ENCODE measurements around the gene ERMARD. TPM values are rescaled to one million over a fixed set of nuclear protein-coding genes. Genes with fewer than 3 reads are reported as not detected.
A peak's percentile ranks its signal among the peaks of the same experiment; 100 is the strongest.

The ERMARD gene
- total and polyA plus RNA-seq, 2 experiments from 2014 or later = 20.9 to 21.2 TPM

DNA sequence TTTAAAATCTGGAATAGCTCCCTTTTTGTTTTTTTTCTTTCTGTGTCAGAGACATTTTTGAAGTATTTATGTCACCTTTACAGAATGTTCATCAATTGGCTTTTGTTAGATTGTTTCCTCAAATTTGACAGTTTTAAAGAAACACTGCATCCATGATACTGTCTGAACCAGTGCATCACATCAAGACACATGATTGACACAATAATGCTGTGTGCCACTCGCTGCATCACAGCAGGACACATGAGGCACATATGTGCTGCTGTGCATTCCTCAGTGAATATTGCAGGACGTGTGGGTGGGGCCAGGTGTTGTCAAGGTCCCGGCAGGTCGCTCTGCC lies 37.4 kb downstream of the ERMARD start:
- no peaks in the 10 kb centered on the region for H3K27me3 ChIP-seq
- TF ChIP-seq CTCF (IDR thresholded peaks at IDR 0.05; ENCODE audit: low read depth, low read length) = no peak
- H3K9me3 ChIP-seq (ENCODE audit: low read depth) = no peaks in the 10 kb centered on the region
- H3K4me1 ChIP-seq (ENCODE audit: low read depth) = peaks cover 10% of the 10 kb centered on the region
- no peak overlapping the region for H3K27ac ChIP-seq
- H3K36me3 ChIP-seq = no peaks in the 10 kb centered on the region
- DNase-seq (ENCODE audit: low read depth in 1 of 2, low spot score in 1 of 2) = no peak
- no peak overlapping the region for H3K4me3 ChIP-seq

- TF ChIP-seq CTCF (IDR thresholded peaks at IDR 0.05; ENCODE audit: low read depth, low read length) = no peak
- Histone ChIP-seq H3K9me3 (ENCODE audit: low read depth) (no peaks in the 10 kb centered on the region), H3K4me3 (no peak overlapping the region), H3K27ac (no peak overlapping the region), H3K27me3 (no peaks in the 10 kb centered on the region), H3K36me3 (no peaks in the 10 kb centered on the region), H3K4me1 (ENCODE audit: low read depth) (peaks cover 10% of the 10 kb centered on the region)
- DNase-seq (ENCODE audit: low read depth in 1 of 2, low spot score in 1 of 2) = no peak
Observed at GRCh38 chr6:169789146-169789943, 37.9 kb downstream of the ERMARD start.

- no peaks in the 10 kb centered on the region for H3K27me3 ChIP-seq
- no peak overlapping the region for H3K27ac ChIP-seq
- peak; percentile 99 for TF ChIP-seq CTCF (IDR thresholded peaks at IDR 0.05; ENCODE audit: low read depth, low read length)
- no peaks in the 10 kb centered on the region for H3K9me3 ChIP-seq (ENCODE audit: low read depth)
- peaks cover 10% of the 10 kb centered on the region for H3K4me1 ChIP-seq (ENCODE audit: low read depth)
- peak overlapping the region; percentile 20 for H3K4me3 ChIP-seq
- H3K36me3 ChIP-seq = no peaks in the 10 kb centered on the region
- peak; percentile 77 to 83 for DNase-seq (ENCODE audit: low read depth in 1 of 2, low spot score in 1 of 2)
Observed at GRCh38 chr6:169789944-169790927, 38.8 kb downstream of the ERMARD start.

- peak in 1 of 2 donors; percentile 52 for DNase-seq (ENCODE audit: low read depth in 1 of 2, low spot score in 1 of 2)
- Histone ChIP-seq H3K4me3 (no peak overlapping the region), H3K27ac (no peak overlapping the region)
Observed at GRCh38 chr6:169791721-169792131, 40.3 kb downstream of the ERMARD start.

More at GRCh38 chr6:169791721-169792131, 40.3 kb downstream of the ERMARD start:
- Histone ChIP-seq H3K36me3 (no peaks in the 10 kb centered on the region), H3K27me3 (no peaks in the 10 kb centered on the region), H3K9me3 (ENCODE audit: low read depth) (no peaks in the 10 kb centered on the region), H3K4me1 (ENCODE audit: low read depth) (peaks cover 10% of the 10 kb centered on the region)
- no peak for TF ChIP-seq CTCF (IDR thresholded peaks at IDR 0.05; ENCODE audit: low read depth, low read length)
